GM21786 (cell line): ENCODE measurements around the gene CEACAM7.
"Not testable (repeated sequence)": the region's sequence is repeated elsewhere in the genome, so short reads cannot be mapped to it uniquely, and the experiment has no call there.

Source experiments
- ATAC-seq: cut with Tn5 transposase; IDR thresholded peaks from one replicate; pipeline ENCODE4 v1.9.1; 2021; ENCODE audit not compliant: unreplicated experiment

Gene CEACAM7

GRCh38 chr19:41688098-41688497, at the start of gene CEACAM7:
Gene CEACAM7 (minus strand): TSS chr19:41688270. CDS start chr19:41688165, 105 bp downstream.
- ATAC-seq: no peak

- ATAC-seq: no peak
Observed at GRCh38 chr19:41735071-41735600, 47.1 kb upstream of the CEACAM7 start.

- no peak for ATAC-seq
Observed at GRCh38 chr19:41734585-41734984, 46.5 kb upstream of the CEACAM7 start.

GRCh38 chr19:41734156-41734555, 46.1 kb upstream of the CEACAM7 start:
- ATAC-seq: no peak

- no peak for ATAC-seq
Observed at GRCh38 chr19:41726493-41726892, 38.4 kb upstream of the CEACAM7 start.

- ATAC-seq: no peak
Observed at GRCh38 chr19:41720103-41720502, 32.0 kb upstream of the CEACAM7 start.

GRCh38 chr19:41718761-41719160, 30.7 kb upstream of the CEACAM7 start:
- ATAC-seq: no peak

- ATAC-seq: no peak
Observed at GRCh38 chr19:41714598-41714997, 26.5 kb upstream of the CEACAM7 start.

- ATAC-seq: no peak
Observed at GRCh38 chr19:41711376-41712261, 23.5 kb upstream of the CEACAM7 start.

GRCh38 chr19:41709951-41710645, 22.0 kb upstream of the CEACAM7 start:
- ATAC-seq: no peak

- ATAC-seq: not testable (repeated sequence)
Observed at GRCh38 chr19:41709516-41709915, 21.4 kb upstream of the CEACAM7 start.

GRCh38 chr19:41708481-41708880, 20.4 kb upstream of the CEACAM7 start, which contains the start of gene CEACAM5:
Gene CEACAM5 (plus strand): TSS chr19:41708626. CDS start chr19:41708732, 106 bp downstream.
- ATAC-seq: no peak

- ATAC-seq: no peak
Observed at GRCh38 chr19:41707871-41708371, 19.9 kb upstream of the CEACAM7 start.

GRCh38 chr19:41707502-41707812, 19.4 kb upstream of the CEACAM7 start:
- no peak for ATAC-seq

GRCh38 chr19:41706741-41707501, 18.9 kb upstream of the CEACAM7 start:
- no peak for ATAC-seq

- ATAC-seq: no peak
Observed at GRCh38 chr19:41705393-41706174, 17.5 kb upstream of the CEACAM7 start.

- no peak for ATAC-seq
Observed at GRCh38 chr19:41703602-41704293, 15.7 kb upstream of the CEACAM7 start.

- no peak for ATAC-seq
Observed at GRCh38 chr19:41702171-41702651, 14.1 kb upstream of the CEACAM7 start.

GRCh38 chr19:41701401-41702075, 13.5 kb upstream of the CEACAM7 start:
- ATAC-seq: no peak
